NCI-H2171 (cell line): ENCODE measurements around the gene PKP4.

ENCODE experiments used
- DNase-seq: peaks from one replicate; lab custom pipeline; 2025; lab: John Stamatoyannopoulos, UW

The PKP4 gene

GRCh38 chr2:158718196-158718585 is 261.4 kb downstream of the PKP4 start:
- no peak for DNase-seq

GRCh38 chr2:158718851-158719250 is 262.1 kb downstream of the PKP4 start:
- no peak for DNase-seq

- no peak for DNase-seq
Measured at GRCh38 chr2:158719403-158719802, 262.7 kb downstream of the PKP4 start.

GRCh38 chr2:158722266-158723105 is 265.7 kb downstream of the PKP4 start:
- no peak for DNase-seq

GRCh38 chr2:158723181-158723838 is 266.6 kb downstream of the PKP4 start:
- DNase-seq: no peak

- no peak for DNase-seq
Measured at GRCh38 chr2:158723921-158724802, 267.4 kb downstream of the PKP4 start.

GRCh38 chr2:158724803-158725381 is 268.1 kb downstream of the PKP4 start:
- no peak for DNase-seq

- DNase-seq: peak; percentile 72
Measured at GRCh38 chr2:158725441-158725891, 268.7 kb downstream of the PKP4 start.

- DNase-seq: no peak
Measured at GRCh38 chr2:158726911-158727592, 270.3 kb downstream of the PKP4 start.

- DNase-seq: no peak
Measured at GRCh38 chr2:158728422-158728821, 271.7 kb downstream of the PKP4 start.

GRCh38 chr2:158729451-158729850 is 272.7 kb downstream of the PKP4 start:
- no peak for DNase-seq

GRCh38 chr2:158729873-158730620 is 273.3 kb downstream of the PKP4 start:
- no peak for DNase-seq

- DNase-seq: no peak
Measured at GRCh38 chr2:158730621-158731140, 273.9 kb downstream of the PKP4 start.

- no peak for DNase-seq
Measured at GRCh38 chr2:158731386-158731785, 274.6 kb downstream of the PKP4 start.
